H1 (cell line): ENCODE measurements around the gene RPSA. TPM values are rescaled to one million over a fixed set of nuclear protein-coding genes. Genes with fewer than 3 reads are reported as not detected.

Experiments used
- CTCF ChIA-PET: fragments of 300-600 bp; sonication (Branson Sonifier 250); formaldehyde crosslinking; loops from one replicate; lab custom pipeline; 2021; ENCODE audit not compliant: partially characterized antibody; lab: Charles Lee
- POLR2A ChIA-PET: fragments of 300-600 bp; sonication (Branson Sonifier 250); formaldehyde crosslinking; loops from one replicate; lab custom pipeline; 2021; ENCODE audit warnings: inconsistent platforms; ENCODE audit not compliant: partially characterized antibody; lab: Charles Lee
- DNase-seq, 2 experiments: peaks; one replicate each; pipeline versions ENCODE4 v3.0.0 to v3.0.0-alpha.2; 2010 to 2022; ENCODE audit warnings: low spot score in 2 of 2, low read depth in 1 of 2, mixed read lengths in 1 of 2
- FAIRE-seq: peaks from 2 replicates; lab custom pipeline; 2011; peaks lifted over from hg19 to GRCh38; lab: Jason Lieb, UNC
- H2AFZ ChIP-seq: 2 replicates; pipeline ENCODE4 v1.8.1; 2012; ENCODE audit warnings: low read length, inconsistent platforms
- H2AK5ac ChIP-seq: 2 replicates; pipeline ENCODE4 v1.6.1; 2013; ENCODE audit warnings: low read depth, low read length
- H2BK120ac ChIP-seq: replicated peaks from 2 replicates; pipeline ENCODE3; 2013; ENCODE audit warnings: low read depth, low read length, inconsistent platforms
- H2BK12ac ChIP-seq: 2 replicates; pipeline ENCODE4 v1.6.1; 2013; ENCODE audit warnings: low read depth, low read length
- H2BK15ac ChIP-seq: 2 replicates; pipeline ENCODE4 v1.6.1; 2013; ENCODE audit warnings: low read length
- H2BK20ac ChIP-seq: 2 replicates; pipeline ENCODE4 v1.6.1; 2013; ENCODE audit warnings: low read length
- H2BK5ac ChIP-seq: 2 replicates; pipeline ENCODE4 v1.6.1; 2013; ENCODE audit warnings: low read depth, low read length
- H3K14ac ChIP-seq: 2 replicates; pipeline ENCODE4 v1.6.1; 2013; ENCODE audit warnings: inconsistent platforms; ENCODE audit not compliant: insufficient read length
- H3K18ac ChIP-seq: 2 replicates; pipeline ENCODE4 v1.6.1; 2013; ENCODE audit warnings: low read length; ENCODE audit errors: extremely low read depth
- H3K23ac ChIP-seq: 2 replicates; pipeline ENCODE4 v1.6.1; 2013; ENCODE audit warnings: inconsistent platforms; ENCODE audit not compliant: insufficient read length
- H3K23me2 ChIP-seq: 2 replicates; pipeline ENCODE4 v1.6.1; 2013; ENCODE audit warnings: low read depth, low read length
- H3K27ac ChIP-seq: 2 replicates; pipeline ENCODE4 v1.6.1; 2011; ENCODE audit warnings: low read depth, low read length, inconsistent platforms
- H3K27me3 ChIP-seq, 4 experiments: replicated peaks in 1 of 4; 1 replicate in 1 of 4; 2 replicates in 3 of 4; pipeline versions ENCODE4 v1.6.1 to v1.8.1; 2011 to 2013; ENCODE audit warnings: low read length in 3 of 4, mild to moderate bottlenecking in 3 of 4, inconsistent platforms in 2 of 4, mixed read lengths in 2 of 4, moderate library complexity in 1 of 4; ENCODE audit not compliant: control insufficient read depth in 3 of 4, insufficient read depth in 3 of 4; ENCODE audit errors: extremely low read depth in 1 of 4
- H3K36me3 ChIP-seq, 4 experiments: 2 replicates each; pipeline versions ENCODE4 v1.6.1 to v1.8.1; 2011 to 2013; ENCODE audit warnings: mild to moderate bottlenecking in 4 of 4, low read length in 3 of 4, moderate library complexity in 2 of 4, control low read depth in 1 of 4, inconsistent platforms in 1 of 4; ENCODE audit not compliant: insufficient read depth in 4 of 4, control insufficient read depth in 2 of 4
- H3K4ac ChIP-seq: replicated peaks from 2 replicates; pipeline ENCODE3; 2013; ENCODE audit warnings: low read length, low read depth, mixed read lengths, inconsistent platforms; ENCODE audit not compliant: insufficient read length
- H3K4me1 ChIP-seq, 4 experiments: replicated peaks in 1 of 4; 1 replicate in 1 of 4; 2 replicates in 3 of 4; pipeline versions ENCODE4 v1.6.1 to v1.8.1; 2011 to 2013; ENCODE audit warnings: low read length in 3 of 4, inconsistent platforms in 2 of 4, mixed read lengths in 1 of 4; ENCODE audit not compliant: insufficient read depth in 4 of 4, control insufficient read depth in 3 of 4
- H3K4me2 ChIP-seq, 2 experiments: 2 replicates each; pipeline versions ENCODE4 v1.6.1 to v1.8.1; 2011 to 2013; ENCODE audit warnings: low read depth in 2 of 2, low read length in 2 of 2, control low read depth in 1 of 2, inconsistent platforms in 1 of 2, mild to moderate bottlenecking in 1 of 2; ENCODE audit not compliant: insufficient read depth in 1 of 2
- H3K4me3 ChIP-seq, 4 experiments: fragments of 200-600, 300-600 bp in 1 of 4; sonication (generic), shearing (Covaris generic), sonication (Bioruptor Twin) in 1 of 4; 2 replicates each; pipeline versions ENCODE4 v1.5.1 to v1.8.1; 2011 to 2016; ENCODE audit warnings: low read length in 4 of 4, low read depth in 3 of 4, control low read depth in 2 of 4, inconsistent platforms in 2 of 4, mild to moderate bottlenecking in 2 of 4, mixed read lengths in 1 of 4, moderate library complexity in 1 of 4; ENCODE audit not compliant: insufficient read depth in 2 of 4; ENCODE audit errors: extremely low read depth in 1 of 4
- H3K56ac ChIP-seq: replicated peaks from 2 replicates; pipeline ENCODE3; 2013; ENCODE audit warnings: low read depth, mild to moderate bottlenecking, mixed read lengths, low read length, inconsistent platforms; ENCODE audit not compliant: insufficient read length
- H3K79me1 ChIP-seq: 2 replicates; pipeline ENCODE4 v1.6.1; 2013; ENCODE audit warnings: low read depth, low read length, control low read depth
- H3K79me2 ChIP-seq, 2 experiments: 2 replicates each; pipeline versions ENCODE4 v1.6.1 to v1.8.1; 2012 to 2013; ENCODE audit warnings: low read length in 2 of 2, mild to moderate bottlenecking in 2 of 2, inconsistent platforms in 1 of 2; ENCODE audit not compliant: insufficient read depth in 2 of 2, control insufficient read depth in 1 of 2
- H3K9ac ChIP-seq, 4 experiments: replicated peaks in 1 of 4; 1 replicate in 1 of 4; 2 replicates in 3 of 4; pipeline versions ENCODE4 v1.6.1 to v1.8.1; 2011 to 2013; ENCODE audit warnings: low read depth in 3 of 4, low read length in 3 of 4, control low read depth in 2 of 4, mild to moderate bottlenecking in 2 of 4, moderate library complexity in 2 of 4, inconsistent platforms in 1 of 4; ENCODE audit errors: extremely low read depth in 1 of 4
- H3K9me3 ChIP-seq, 2 experiments: 2 replicates each; pipeline versions ENCODE4 v1.6.1 to v1.8.1; 2012 to 2013; ENCODE audit warnings: mild to moderate bottlenecking in 2 of 2, moderate library complexity in 2 of 2, control low read depth in 1 of 2, inconsistent platforms in 1 of 2, low read depth in 1 of 2, low read length in 1 of 2, mixed read lengths in 1 of 2; ENCODE audit not compliant: insufficient read depth in 2 of 2
- H4K20me1 ChIP-seq, 2 experiments: replicated peaks in 1 of 2; 2 replicates each; pipeline versions ENCODE3 to v1.8.1; 2011 to 2013; ENCODE audit warnings: inconsistent platforms in 2 of 2, low read length in 2 of 2, mild to moderate bottlenecking in 1 of 2; ENCODE audit not compliant: insufficient read depth in 2 of 2, control insufficient read depth in 1 of 2
- H4K5ac ChIP-seq: 2 replicates; pipeline ENCODE4 v1.6.1; 2013; ENCODE audit warnings: low read length, low read depth, mixed read lengths, inconsistent platforms; ENCODE audit not compliant: insufficient read length
- H4K8ac ChIP-seq: 2 replicates; pipeline ENCODE4 v1.8.0; 2013; ENCODE audit warnings: mild to moderate bottlenecking, moderate library complexity, low read length, inconsistent platforms; ENCODE audit not compliant: insufficient read depth; ENCODE audit errors: extremely low read depth
- H4K91ac ChIP-seq: replicated peaks from 2 replicates; pipeline ENCODE3; 2013; ENCODE audit warnings: low read length, mixed read lengths, inconsistent platforms; ENCODE audit not compliant: insufficient read length
- CHD2 ChIP-seq: IDR thresholded peaks from 2 replicates; pipeline ENCODE4 v1.6.1; 2012; ENCODE audit warnings: low read length, improper control_type of control experiment
- POLR2AphosphoS5 ChIP-seq: IDR thresholded peaks from 2 replicates; pipeline ENCODE4 v1.6.1; 2011; ENCODE audit warnings: low read depth, low read length
- WGBS, 2 experiments: shearing (Covaris generic) in 1 of 2; methylation state at CpG; one replicate each; pipeline versions ENCODE4 v1.1.6 to v1.1.7; 2013 to 2015; ENCODE audit warnings: low lambda C conversion rate in 2 of 2, mixed read lengths in 2 of 2, inconsistent platforms in 1 of 2, low coverage in 1 of 2, missing lambda C conversion rate in 1 of 2; ENCODE audit not compliant: insufficient replicate concordance in 2 of 2, insufficient coverage in 1 of 2, insufficient read length in 1 of 2; ENCODE audit errors: extremely low coverage in 1 of 2, missing lambda C conversion rate in 1 of 2; 5-methylcytosine and 5-hydroxymethylcytosine counted together
- polyA plus RNA-seq, 7 experiments: library from polyadenylated mRNA; depleted of rRNA in 3 of 7; stranded (reverse) in 5 of 7; unstranded in 2 of 7; fragments of >200 nt in 5 of 7; fragments of 200-250 nt in 2 of 7; gene quantifications; 1 replicate in 5 of 7; 2 replicates in 1 of 7; 4 replicates in 1 of 7; pipeline versions ENCODE4 v1.2.1 to v1.2.3, GENCODE V29; 2011 to 2013; ENCODE audit warnings: missing spikeins in 2 of 7, mixed read lengths in 2 of 7
- total RNA-seq: library from RNA; stranded (reverse); fragmentation: NEBNext Ultra II Directional; extraction: Animal tissue kit (Norgen Biotek cat#: 25700); gene quantifications from 2 replicates; pipeline ENCODE4 v1.2.1, GENCODE V29; 2021

The RPSA gene
- total and polyA plus RNA-seq, 2 of the 8 experiments (the other 6 are each of a cell fraction or from before 2014, with no cell fraction given) = 2,661 to 7,468 TPM

GRCh38 chr3:39457361-39457760 lies 50.8 kb downstream of the RPSA start:
- Histone ChIP-seq H4K5ac (no peak overlapping the region), H2BK20ac (no peak overlapping the region), H4K20me1 (no peaks in the 10 kb centered on the region), H3K23ac (no peak overlapping the region), H3K18ac (no peak overlapping the region), H2BK120ac (no peak overlapping the region), H4K8ac (no peak overlapping the region), H3K27me3 (no peaks in the 10 kb centered on the region), H2AFZ (no peak overlapping the region), H3K36me3 (no peaks in the 10 kb centered on the region), H2AK5ac (no peak overlapping the region), H3K9ac (no peak overlapping the region), H3K79me1 (no peaks in the 10 kb centered on the region), H3K14ac (no peak overlapping the region), H3K56ac (no peak overlapping the region), H4K91ac (no peak overlapping the region), H3K9me3 (no peaks in the 10 kb centered on the region), H3K23me2 (no peaks in the 10 kb centered on the region), H3K4ac (no peak overlapping the region), H2BK15ac (no peak overlapping the region), H3K4me3 (no peak overlapping the region), H3K4me2 (no peak overlapping the region), H3K27ac (no peak overlapping the region), H3K79me2 (no peaks in the 10 kb centered on the region), H3K4me1 (no peaks in the 10 kb centered on the region; a peak in 1 of 7 replicates), H2BK12ac (no peak overlapping the region), H2BK5ac (no peak overlapping the region)
- ChIA-PET CTCF (interaction anchor here (3.3 kb wide), 1 partner anchor 9 kb away, joined by 24 read pairs; no protein-coding TSS in a partner anchor), POLR2A (interaction anchor here (2.4 kb wide), 1 partner anchor 51 kb away, joined by 7 read pairs; the partner anchor contains the start of gene RPSA)
- DNase-seq = no peak
- no peak for FAIRE-seq
- WGBS, 2 experiments = 92% methylated on average over 9 of the region's 9 CpGs; no CpG with 5 or more reads in 1 of the 2 experiments
- no peak for TF ChIP-seq CHD2
- TF ChIP-seq POLR2AphosphoS5 = no peak
